K562 (cell line): ENCODE measurements around the gene PPP1R12C. TPM values are rescaled to one million over a fixed set of nuclear protein-coding genes. Genes with fewer than 3 reads are reported as not detected.

Source experiments
- BCL6 ChIP-seq: fragments of 250-450 bp; sonication (Bioruptor Pico); IDR thresholded peaks from 2 replicates; pipeline ENCODE4 v1.4.0; 2020
- CBFB ChIP-seq: sonication (generic); formaldehyde crosslinking; IDR thresholded peaks from 2 replicates; pipeline ENCODE4 v1.4.0; 2020; ENCODE audit warnings: mild to moderate bottlenecking, missing genetic modification reagents
- CHCHD3 ChIP-seq: fragments of 250-450 bp; sonication (Bioruptor Pico); IDR thresholded peaks from 2 replicates; pipeline ENCODE4 v2.1.2; 2022; ENCODE audit warnings: mild to moderate bottlenecking
- CREB1 ChIP-seq, 2 experiments: sonication (generic) in 1 of 2; formaldehyde crosslinking in 1 of 2; IDR thresholded peaks; 2 replicates each; pipeline versions ENCODE4 v1.6.1 to v1.8.0; 2012 to 2022; ENCODE audit warnings: inconsistent platforms in 1 of 2, mild to moderate bottlenecking in 1 of 2, missing genetic modification reagents in 1 of 2, moderate library complexity in 1 of 2
- DACH1 ChIP-seq: fragments of 450-650 bp; IDR thresholded peaks from 2 replicates; pipeline ENCODE4 v1.6.1; 2018; ENCODE audit not compliant: partially characterized antibody
- GATAD2B ChIP-seq: fragments of 450-650 bp; IDR thresholded peaks from 2 replicates; pipeline ENCODE4 v1.6.1; 2017; ENCODE audit warnings: mild to moderate bottlenecking, borderline replicate concordance
- MNT ChIP-seq, 2 experiments: fragments of 450-650 bp; conservative IDR thresholded peaks; 2 replicates each; pipeline ENCODE4 v1.6.1; 2017; ENCODE audit warnings: mild to moderate bottlenecking in 2 of 2, moderate library complexity in 2 of 2
- MYNN ChIP-seq, 2 experiments: sonication (generic); formaldehyde crosslinking in 1 of 2; IDR thresholded peaks; 2 replicates each; pipeline versions ENCODE4 v1.5.0 to v1.6.1; 2016 to 2020; ENCODE audit warnings: antibody characterized with exemption in 1 of 2, missing genetic modification reagents in 1 of 2
- NONO ChIP-seq, 2 experiments: fragments of 200-400 bp in 1 of 2; fragments of 450-650 bp in 1 of 2; formaldehyde crosslinking in 1 of 2; IDR thresholded peaks; 2 replicates each; pipeline ENCODE4 v1.6.1; 2017; ENCODE audit warnings: low read depth in 2 of 2, mild to moderate bottlenecking in 2 of 2, moderate library complexity in 2 of 2, low read length in 1 of 2
- PHB2 ChIP-seq: fragments of 450-650 bp; IDR thresholded peaks from 2 replicates; pipeline ENCODE4 v1.6.1; 2017; ENCODE audit warnings: low read depth
- SMARCA4 ChIP-seq: fragments of 450-650 bp; IDR thresholded peaks from 2 replicates; pipeline ENCODE4 v1.6.1; 2016
- STAT5B ChIP-seq: fragments of 250-450 bp; sonication (Bioruptor Pico); IDR thresholded peaks from 2 replicates; pipeline ENCODE4 v1.8.0; 2021; ENCODE audit warnings: mild to moderate bottlenecking, inconsistent platforms
- THRB ChIP-seq: fragments of 450-650 bp; formaldehyde crosslinking; conservative IDR thresholded peaks from 2 replicates; pipeline ENCODE4 v1.4.0; 2022; ENCODE audit warnings: mild to moderate bottlenecking, missing genetic modification characterization
- WHSC1 ChIP-seq: IDR thresholded peaks from one replicate; pipeline ENCODE4 v1.6.1; 2012; ENCODE audit warnings: low read length, control low read depth, inconsistent platforms
- ZBED1 ChIP-seq: IDR thresholded peaks from 2 replicates; pipeline ENCODE4 v1.6.1; 2014
- ZC3H11A ChIP-seq: IDR thresholded peaks from 2 replicates; pipeline ENCODE4 v1.6.1; 2012; ENCODE audit warnings: low read depth, low read length, improper control_type of control experiment
- ZNF217 ChIP-seq: sonication (generic); formaldehyde crosslinking; IDR thresholded peaks from 2 replicates; pipeline ENCODE4 v1.8.0; 2022; ENCODE audit warnings: mild to moderate bottlenecking, missing genetic modification reagents
- ZNF224 ChIP-seq: sonication (generic); formaldehyde crosslinking; IDR thresholded peaks from 2 replicates; pipeline ENCODE4 v1.8.0; 2022; ENCODE audit warnings: mild to moderate bottlenecking, missing genetic modification reagents
- ZNF311 ChIP-seq: fragments of 250-450 bp; sonication (Bioruptor Pico); IDR thresholded peaks from 2 replicates; pipeline ENCODE4 v1.4.0; 2020; ENCODE audit warnings: mild to moderate bottlenecking, moderate library complexity
- ZSCAN29 ChIP-seq: fragments of 450-650 bp; IDR thresholded peaks from 2 replicates; pipeline ENCODE4 v1.6.1; 2017
- polyA plus RNA-seq, 8 experiments: library from polyadenylated mRNA; depleted of rRNA in 4 of 8; stranded (reverse) in 5 of 8; unstranded in 3 of 8; fragments of >200 nt; fragmentation: Nextera tagmentation in 2 of 8; fragmentation: Illumina TruSeq in 1 of 8; extraction: Ambion mirVana in 2 of 8; extraction: Trizol in 1 of 8; gene quantifications; 2 replicates each; pipeline versions ENCODE4 v1.2.1 to v1.2.3, GENCODE V29; 2011 to 2014; ENCODE audit warnings: inconsistent platforms in 1 of 8, missing spikeins in 1 of 8
- total RNA-seq, 7 experiments: library from RNA; depleted of rRNA in 6 of 7; stranded (reverse); fragments of >200 nt in 6 of 7; fragmentation: Illumina TruSeq in 2 of 7; extraction: Trizol in 2 of 7; gene quantifications; 2 replicates each; pipeline versions ENCODE4 v1.2.1 to v1.2.3, GENCODE V29; 2011 to 2021; ENCODE audit warnings: low replicate concordance in 1 of 7
- TF ChIP-seq, protein P1 (sequence below): fragments of 250-450 bp; sonication (Bioruptor Pico); IDR thresholded peaks from 2 replicates; pipeline ENCODE4 v1.4.0; 2020; ENCODE audit warnings: mild to moderate bottlenecking
- TF ChIP-seq, protein P2 (sequence below): fragments of 250-450 bp; sonication (Bioruptor Pico); IDR thresholded peaks from 2 replicates; pipeline ENCODE4 v1.4.0; 2020

The PPP1R12C gene
- total and polyA plus RNA-seq, 9 of the 15 experiments (the other 6 are each of a cell fraction or from before 2014, with no cell fraction given): 1.8 to 136 (median 33.7) TPM

DNA sequence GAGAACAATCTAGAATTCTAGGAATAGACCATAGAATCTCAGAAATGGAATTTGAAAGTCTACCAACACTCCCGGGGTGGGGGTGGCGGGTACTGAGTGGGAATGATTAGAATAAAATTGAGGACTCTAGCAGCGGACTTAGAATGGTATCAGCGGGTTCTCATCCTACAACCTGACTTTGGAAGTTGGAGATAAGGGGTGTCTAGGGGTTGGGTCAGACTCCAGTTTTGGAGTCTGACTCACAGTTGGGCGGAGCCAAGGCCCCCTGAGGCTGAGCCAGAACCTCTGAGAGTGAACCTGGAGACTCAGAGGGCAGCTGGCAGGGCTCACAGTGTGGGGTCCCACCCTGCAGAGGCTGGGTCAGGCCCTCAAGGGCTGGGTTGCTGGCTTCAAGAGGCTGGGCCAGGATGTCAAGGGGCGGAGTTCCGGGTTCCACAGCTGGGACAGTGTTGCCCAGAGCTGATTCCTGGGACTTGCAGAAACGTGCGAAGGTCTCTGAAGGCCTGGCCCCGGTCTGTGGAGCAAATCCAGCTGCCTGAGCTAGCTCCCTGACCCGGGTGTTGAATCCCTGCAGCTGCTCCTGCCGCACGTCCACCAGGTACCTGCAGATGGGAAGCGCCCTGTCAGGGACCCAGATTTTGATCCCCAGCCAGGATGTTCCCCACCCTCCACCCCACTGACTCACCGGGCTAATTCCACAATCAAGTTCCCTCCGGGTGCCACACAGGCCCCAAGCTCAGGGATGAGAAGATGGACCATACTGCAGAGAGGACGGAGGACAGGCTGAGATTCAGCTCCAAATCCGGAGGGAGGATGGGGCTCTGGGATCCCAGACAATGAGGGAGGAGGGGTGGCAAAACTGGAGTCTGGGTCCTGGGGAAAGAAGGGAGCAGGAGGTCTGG is 41.7 kb upstream of the PPP1R12C start (continued):
- no peak for TF ChIP-seq PHB2
- TF ChIP-seq CHCHD3 (CRISPR knock-in tag): no peak
- no peak for TF ChIP-seq STAT5B (CRISPR knock-in tag)
- no peak for TF ChIP-seq ZNF217
- no peak for TF ChIP-seq BCL6
- TF ChIP-seq MYNN (IDR thresholded peaks at IDR 0.05): no peak; the same call in 1 of the 2 replicates
- no peak for TF ChIP-seq MYNN (CRISPR knock-in tag; IDR thresholded peaks at IDR 0.05)
- TF ChIP-seq THRB (CRISPR knock-in tag): no peak
- TF ChIP-seq, protein P1, sequence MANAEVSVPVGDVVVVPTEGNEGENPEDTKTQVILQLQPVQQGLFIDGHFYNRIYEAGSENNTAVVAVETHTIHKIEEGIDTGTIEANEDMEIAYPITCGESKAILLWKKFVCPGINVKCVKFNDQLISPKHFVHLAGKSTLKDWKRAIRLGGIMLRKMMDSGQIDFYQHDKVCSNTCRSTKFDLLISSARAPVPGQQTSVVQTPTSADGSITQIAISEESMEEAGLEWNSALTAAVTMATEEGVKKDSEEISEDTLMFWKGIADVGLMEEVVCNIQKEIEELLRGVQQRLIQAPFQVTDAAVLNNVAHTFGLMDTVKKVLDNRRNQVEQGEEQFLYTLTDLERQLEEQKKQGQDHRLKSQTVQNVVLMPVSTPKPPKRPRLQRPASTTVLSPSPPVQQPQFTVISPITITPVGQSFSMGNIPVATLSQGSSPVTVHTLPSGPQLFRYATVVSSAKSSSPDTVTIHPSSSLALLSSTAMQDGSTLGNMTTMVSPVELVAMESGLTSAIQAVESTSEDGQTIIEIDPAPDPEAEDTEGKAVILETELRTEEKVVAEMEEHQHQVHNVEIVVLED (CRISPR knock-in tag): no peak
- no peak for TF ChIP-seq ZC3H11A
- peak; percentile 72; the same call in 1 of the 2 replicates for TF ChIP-seq GATAD2B
- no peak for TF ChIP-seq WHSC1
- TF ChIP-seq, protein P2, sequence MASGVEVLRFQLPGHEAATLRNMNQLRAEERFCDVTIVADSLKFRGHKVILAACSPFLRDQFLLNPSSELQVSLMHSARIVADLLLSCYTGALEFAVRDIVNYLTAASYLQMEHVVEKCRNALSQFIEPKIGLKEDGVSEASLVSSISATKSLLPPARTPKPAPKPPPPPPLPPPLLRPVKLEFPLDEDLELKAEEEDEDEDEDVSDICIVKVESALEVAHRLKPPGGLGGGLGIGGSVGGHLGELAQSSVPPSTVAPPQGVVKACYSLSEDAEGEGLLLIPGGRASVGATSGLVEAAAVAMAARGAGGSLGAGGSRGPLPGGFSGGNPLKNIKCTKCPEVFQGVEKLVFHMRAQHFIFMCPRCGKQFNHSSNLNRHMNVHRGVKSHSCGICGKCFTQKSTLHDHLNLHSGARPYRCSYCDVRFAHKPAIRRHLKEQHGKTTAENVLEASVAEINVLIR: no peak
- no peak for TF ChIP-seq CBFB (CRISPR knock-in tag)
- peak in 1 of 2 experiments; percentile 46; a peak in 2 of 4 replicates for TF ChIP-seq MNT (conservative IDR thresholded peaks at IDR 0.05)
- no peak for TF ChIP-seq ZNF311 (CRISPR knock-in tag)
- peak; percentile 92 for TF ChIP-seq SMARCA4
- TF ChIP-seq DACH1: peak; percentile 69
- TF ChIP-seq ZNF224 (CRISPR knock-in tag): no peak
- no peak for TF ChIP-seq NONO (IDR thresholded peaks at IDR 0.05; ENCODE audit: low read depth in 2 of 2, low read length in 1 of 2)
- TF ChIP-seq ZBED1: no peak
- peak; percentile 52; the same call in 1 of the 2 replicates for TF ChIP-seq CREB1 (IDR thresholded peaks at IDR 0.05)
- no peak for TF ChIP-seq CREB1 (CRISPR knock-in tag; IDR thresholded peaks at IDR 0.05)
- no peak for TF ChIP-seq ZSCAN29
